Stimulated activated memory B cell treated with anti-CD40 and anti-IgM and Interleukin-4, amounts not matched to agents 10 μg/mL and 1 μg/mL and 100 μg/mL, for 72 hours (primary cell): ENCODE data around the gene FICD.

Experiments used
- ATAC-seq: fragments of 150-1000 bp; cut with Tn5 transposase; 2 replicates; pipeline ENCODE4 v1.10.0; 2021
- H3K27ac Mint-ChIP-seq: one replicate; pipeline ENCODE4 v1.8.0; 2022; ENCODE audit warnings: mild to moderate bottlenecking, mixed read lengths
- H3K27me3 Mint-ChIP-seq: one replicate; pipeline ENCODE4 v1.8.0; 2022; ENCODE audit warnings: mixed read lengths
- H3K36me3 Mint-ChIP-seq: one replicate; pipeline ENCODE4 v1.8.0; 2022; ENCODE audit warnings: mixed read lengths
- H3K4me1 Mint-ChIP-seq: one replicate; pipeline ENCODE4 v1.8.0; 2022; ENCODE audit warnings: mixed read lengths
- H3K4me3 Mint-ChIP-seq: one replicate; pipeline ENCODE4 v1.8.0; 2022; ENCODE audit warnings: mild to moderate bottlenecking, moderate library complexity, mixed read lengths
- H3K9me3 Mint-ChIP-seq: one replicate; pipeline ENCODE4 v1.8.0; 2022; ENCODE audit warnings: mixed read lengths

Gene FICD

GRCh38 chr12:108516511-108517275, 1.6 kb downstream of the FICD start:
- no peaks in the 10 kb centered on the region for H3K27me3 Mint-ChIP-seq
- ATAC-seq = no peak
- peaks cover 50% of the 10 kb centered on the region for H3K4me1 Mint-ChIP-seq
- H3K36me3 Mint-ChIP-seq = peaks cover 37% of the 10 kb centered on the region
- H3K4me3 Mint-ChIP-seq = peak overlapping the region; percentile 19
- no peaks in the 10 kb centered on the region for H3K9me3 Mint-ChIP-seq
- H3K27ac Mint-ChIP-seq = peak overlapping the region; percentile 78

- no peaks in the 10 kb centered on the region for H3K9me3 Mint-ChIP-seq
- peak overlapping the region; percentile 78 for H3K27ac Mint-ChIP-seq
- ATAC-seq = no peak
- peaks cover 45% of the 10 kb centered on the region for H3K36me3 Mint-ChIP-seq
- H3K4me1 Mint-ChIP-seq = peaks cover 42% of the 10 kb centered on the region
- H3K27me3 Mint-ChIP-seq = no peaks in the 10 kb centered on the region
- H3K4me3 Mint-ChIP-seq = no peak overlapping the region
Measured at GRCh38 chr12:108517288-108518100, 2.4 kb downstream of the FICD start.

DNA sequence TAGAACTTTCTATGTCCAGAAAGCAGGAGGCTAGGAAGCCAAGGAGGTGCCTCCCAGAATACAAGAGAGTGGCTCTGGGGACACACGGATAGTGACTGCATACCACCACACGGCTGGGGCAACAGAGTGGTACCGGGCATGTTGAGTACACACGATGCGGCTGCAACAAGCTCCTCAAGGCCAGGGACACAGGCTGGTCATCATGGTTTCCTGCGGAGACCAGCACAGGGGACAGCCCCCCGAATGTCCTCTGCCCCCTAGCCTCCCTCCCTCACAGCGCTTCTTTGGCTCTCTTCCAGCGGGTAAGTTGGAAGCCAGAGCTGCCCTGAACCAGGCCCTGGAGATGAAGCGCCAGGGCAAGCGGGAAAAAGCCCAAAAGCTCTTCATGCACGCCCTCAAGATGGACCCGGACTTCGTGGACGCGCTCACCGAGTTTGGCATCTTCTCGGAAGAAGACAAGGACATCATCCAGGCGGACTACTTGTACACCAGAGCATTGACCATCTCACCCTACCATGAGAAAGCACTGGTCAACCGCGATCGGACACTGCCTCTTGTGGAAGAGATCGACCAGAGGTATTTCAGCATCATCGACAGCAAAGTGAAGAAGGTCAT, 3.1 kb downstream of the FICD start:
- ATAC-seq = no peak
- Mint-ChIP-seq H3K9me3 (no peaks in the 10 kb centered on the region), H3K27ac (no peak overlapping the region), H3K36me3 (peaks cover 46% of the 10 kb centered on the region), H3K4me3 (no peak overlapping the region), H3K27me3 (no peaks in the 10 kb centered on the region), H3K4me1 (peaks cover 37% of the 10 kb centered on the region)

- H3K4me1 Mint-ChIP-seq = peaks cover 33% of the 10 kb centered on the region
- no peak overlapping the region for H3K27ac Mint-ChIP-seq
- H3K36me3 Mint-ChIP-seq = peaks cover 46% of the 10 kb centered on the region
- no peaks in the 10 kb centered on the region for H3K9me3 Mint-ChIP-seq
- no peaks in the 10 kb centered on the region for H3K27me3 Mint-ChIP-seq
- H3K4me3 Mint-ChIP-seq = no peak overlapping the region
- ATAC-seq = no peak
Measured at GRCh38 chr12:108518716-108519496, 3.8 kb downstream of the FICD start.

DNA sequence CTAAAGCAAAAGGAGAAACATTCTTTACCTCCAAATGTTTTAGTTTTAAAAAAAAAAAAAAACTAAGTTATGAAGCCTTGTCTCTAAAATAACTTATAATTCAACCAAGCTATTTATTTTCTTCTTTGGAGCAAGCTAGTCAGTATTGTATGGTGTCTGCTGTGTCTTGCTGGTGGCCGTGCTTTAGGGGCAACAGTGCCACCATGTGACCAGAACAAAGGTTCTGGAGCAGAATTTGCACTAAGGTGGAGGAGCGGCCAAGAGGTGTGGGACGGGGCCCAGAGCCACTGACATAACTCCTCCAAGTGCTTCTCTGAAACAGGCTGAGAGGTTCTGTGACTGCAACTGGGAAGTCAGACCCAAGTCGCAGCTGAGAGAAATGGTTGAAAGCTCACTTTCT, 4.5 kb downstream of the FICD start:
- Mint-ChIP-seq H3K36me3 (peaks cover 50% of the 10 kb centered on the region), H3K27me3 (no peaks in the 10 kb centered on the region), H3K4me3 (no peak overlapping the region), H3K4me1 (peaks cover 26% of the 10 kb centered on the region), H3K27ac (no peak overlapping the region), H3K9me3 (no peaks in the 10 kb centered on the region)
- ATAC-seq = no peak

DNA sequence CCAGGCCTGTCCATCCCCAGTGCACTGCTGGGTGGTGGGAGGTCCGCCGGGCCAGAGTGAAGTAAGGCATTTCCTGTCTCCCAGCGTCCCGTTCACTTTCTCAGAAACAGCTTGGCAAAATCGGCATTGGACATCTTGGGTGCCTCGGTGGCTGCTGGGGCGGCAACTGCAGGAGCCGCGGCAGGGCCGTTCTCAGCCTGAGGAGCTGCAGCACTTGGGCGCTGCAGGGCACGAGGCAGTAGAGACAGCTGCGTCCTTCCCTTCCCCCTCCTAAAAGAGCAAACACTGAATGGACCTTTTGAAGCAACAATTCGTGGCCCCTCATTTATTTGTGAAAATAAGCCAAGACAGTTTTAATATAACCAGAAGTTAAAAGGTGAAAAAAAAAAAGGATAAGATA, 8.3 kb downstream of the FICD start:
- Mint-ChIP-seq H3K36me3 (peaks cover 69% of the 10 kb centered on the region), H3K27ac (no peak overlapping the region), H3K4me3 (no peak overlapping the region), H3K9me3 (no peaks in the 10 kb centered on the region), H3K4me1 (peaks cover 9% of the 10 kb centered on the region), H3K27me3 (no peaks in the 10 kb centered on the region)
- no peak for ATAC-seq

DNA sequence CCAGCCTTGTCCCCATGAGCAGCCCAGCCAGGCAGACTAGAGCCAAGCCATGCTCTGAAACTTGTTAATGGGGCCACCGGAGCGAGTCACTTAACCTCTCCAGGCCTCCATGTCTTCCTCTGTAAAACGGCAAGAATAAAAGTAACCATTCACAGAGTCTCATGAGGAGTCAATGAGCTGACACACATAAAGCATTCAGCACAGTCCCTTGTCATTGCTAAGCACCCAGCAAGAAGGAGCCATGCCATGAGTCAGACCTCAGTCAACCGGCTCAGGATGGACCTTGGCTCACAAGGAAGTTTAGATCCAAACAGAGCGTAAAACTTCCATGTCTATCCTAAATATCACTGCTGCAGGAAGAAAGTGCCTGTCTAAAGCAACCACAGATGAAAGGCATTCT, 10.6 kb downstream of the FICD start:
- peaks cover 74% of the 10 kb centered on the region for H3K36me3 Mint-ChIP-seq

GRCh38 chr12:108526482-108527165, 11.5 kb downstream of the FICD start:
- ATAC-seq = no peak
- no peaks in the 10 kb centered on the region for H3K9me3 Mint-ChIP-seq
- H3K4me3 Mint-ChIP-seq = no peak overlapping the region
- peaks cover 75% of the 10 kb centered on the region for H3K36me3 Mint-ChIP-seq
- H3K4me1 Mint-ChIP-seq = peaks cover 9% of the 10 kb centered on the region
- H3K27me3 Mint-ChIP-seq = no peaks in the 10 kb centered on the region
- peak overlapping the region; percentile 45 for H3K27ac Mint-ChIP-seq

More for the DNA sequence above, 10.6 kb downstream of the FICD start:
- no peak for ATAC-seq
- Mint-ChIP-seq H3K9me3 (no peaks in the 10 kb centered on the region), H3K27ac (peak overlapping the region; percentile 58), H3K4me1 (peaks cover 9% of the 10 kb centered on the region), H3K27me3 (no peaks in the 10 kb centered on the region), H3K4me3 (no peak overlapping the region)

GRCh38 chr12:108527166-108527496, 12.1 kb downstream of the FICD start:
- Mint-ChIP-seq H3K4me1 (peaks cover 9% of the 10 kb centered on the region), H3K27ac (peak overlapping the region; percentile 45), H3K27me3 (no peaks in the 10 kb centered on the region), H3K9me3 (no peaks in the 10 kb centered on the region), H3K4me3 (no peak overlapping the region), H3K36me3 (peaks cover 71% of the 10 kb centered on the region)
- ATAC-seq = no peak

DNA sequence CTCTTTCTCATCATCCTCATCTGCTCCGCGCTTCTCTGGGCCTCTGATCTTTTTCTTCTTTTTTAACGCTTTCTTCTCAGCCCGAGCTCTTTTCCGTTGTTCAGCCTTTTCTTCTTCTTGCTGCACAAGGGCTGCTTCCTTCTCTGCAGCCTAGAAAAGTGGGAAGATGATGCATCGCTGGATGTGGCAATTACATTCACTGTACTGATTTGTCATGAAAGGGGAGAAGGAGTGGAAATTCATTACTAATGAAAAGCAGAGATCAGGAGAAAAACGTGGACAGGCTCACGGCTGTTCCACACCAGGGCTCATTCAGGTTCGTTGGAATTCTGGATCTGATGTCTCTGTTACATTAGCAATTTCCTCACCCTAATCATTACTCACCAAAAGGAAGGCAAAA, 15.1 kb downstream of the FICD start:
- H3K9me3 Mint-ChIP-seq = no peaks in the 10 kb centered on the region
- H3K4me3 Mint-ChIP-seq = no peak overlapping the region
- H3K4me1 Mint-ChIP-seq = peaks cover 9% of the 10 kb centered on the region
- no peak overlapping the region for H3K27ac Mint-ChIP-seq
- H3K27me3 Mint-ChIP-seq = no peaks in the 10 kb centered on the region
- H3K36me3 Mint-ChIP-seq = peaks cover 76% of the 10 kb centered on the region
- no peak for ATAC-seq

DNA sequence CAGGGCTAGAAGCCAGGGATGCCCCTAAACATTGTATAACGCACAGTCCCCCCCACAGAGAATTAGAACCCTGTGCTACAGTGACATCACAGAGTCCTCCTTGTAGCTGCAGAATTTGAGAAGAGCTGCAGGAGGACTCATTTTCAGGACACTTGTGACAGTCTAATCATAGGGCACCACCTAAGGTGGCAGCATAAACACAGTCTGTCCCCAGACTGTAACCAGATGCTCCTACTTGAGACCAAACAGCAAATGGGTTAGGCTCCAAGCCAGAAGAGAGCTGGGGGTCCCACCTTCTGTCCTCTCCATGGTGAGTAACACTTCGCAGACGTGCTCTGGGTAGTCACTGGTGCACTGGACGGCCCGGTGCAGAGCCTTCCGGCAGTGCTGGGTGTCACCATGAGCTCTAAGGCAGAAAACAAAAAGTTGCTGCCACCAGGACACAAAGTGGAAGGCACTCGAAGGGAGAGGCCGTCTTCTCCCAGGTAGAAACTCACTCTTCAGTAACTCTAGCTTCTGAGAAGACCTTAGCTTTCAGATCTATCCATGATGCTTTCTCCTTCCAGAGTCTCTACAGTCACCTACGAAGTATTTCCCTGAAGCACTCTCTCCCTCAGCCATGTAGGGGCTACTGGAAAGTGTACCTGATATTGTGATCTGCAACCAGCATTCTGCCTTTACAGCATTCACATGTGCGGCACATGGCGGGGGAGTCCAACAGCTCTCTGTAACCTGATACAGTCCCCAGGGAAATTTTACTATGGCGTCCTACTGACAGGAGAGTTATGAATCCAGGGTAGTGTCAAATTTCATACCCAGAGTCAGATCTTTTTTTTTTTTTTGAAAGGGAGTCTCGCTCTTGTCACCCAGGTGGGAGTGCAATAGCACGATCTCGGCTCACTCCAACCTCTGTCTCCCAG, 17.1 kb downstream of the FICD start:
- no peak overlapping the region for H3K4me3 Mint-ChIP-seq
- peaks cover 4% of the 10 kb centered on the region for H3K4me1 Mint-ChIP-seq
- no peak for ATAC-seq
- H3K27ac Mint-ChIP-seq = no peak overlapping the region
- no peaks in the 10 kb centered on the region for H3K9me3 Mint-ChIP-seq
- H3K36me3 Mint-ChIP-seq = peaks cover 75% of the 10 kb centered on the region
- no peaks in the 10 kb centered on the region for H3K27me3 Mint-ChIP-seq

DNA sequence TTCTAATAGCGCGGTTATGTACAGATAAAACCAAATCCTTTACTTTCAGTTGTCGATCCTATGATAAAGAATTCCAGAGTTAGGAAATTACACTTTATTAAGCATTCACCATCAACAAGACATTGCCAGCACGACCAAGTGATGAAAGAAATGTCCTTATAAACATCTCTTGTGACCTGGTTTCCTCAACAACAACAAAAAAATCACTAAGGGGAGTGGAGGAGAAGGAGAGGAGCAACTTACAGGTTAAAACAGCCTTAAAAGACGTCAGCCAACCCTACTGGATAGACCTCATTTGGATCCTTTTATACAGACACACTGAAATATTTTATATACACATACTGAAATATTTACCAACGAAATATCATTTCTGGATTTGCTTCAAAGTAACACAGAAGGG, 23.1 kb downstream of the FICD start:
- no peaks in the 10 kb centered on the region for H3K27me3 Mint-ChIP-seq
- H3K4me1 Mint-ChIP-seq = peaks cover 28% of the 10 kb centered on the region
- H3K36me3 Mint-ChIP-seq = peaks cover 55% of the 10 kb centered on the region
- ATAC-seq = no peak
- peak overlapping the region; percentile 94 for H3K27ac Mint-ChIP-seq
- H3K4me3 Mint-ChIP-seq = no peak overlapping the region
- no peaks in the 10 kb centered on the region for H3K9me3 Mint-ChIP-seq

DNA sequence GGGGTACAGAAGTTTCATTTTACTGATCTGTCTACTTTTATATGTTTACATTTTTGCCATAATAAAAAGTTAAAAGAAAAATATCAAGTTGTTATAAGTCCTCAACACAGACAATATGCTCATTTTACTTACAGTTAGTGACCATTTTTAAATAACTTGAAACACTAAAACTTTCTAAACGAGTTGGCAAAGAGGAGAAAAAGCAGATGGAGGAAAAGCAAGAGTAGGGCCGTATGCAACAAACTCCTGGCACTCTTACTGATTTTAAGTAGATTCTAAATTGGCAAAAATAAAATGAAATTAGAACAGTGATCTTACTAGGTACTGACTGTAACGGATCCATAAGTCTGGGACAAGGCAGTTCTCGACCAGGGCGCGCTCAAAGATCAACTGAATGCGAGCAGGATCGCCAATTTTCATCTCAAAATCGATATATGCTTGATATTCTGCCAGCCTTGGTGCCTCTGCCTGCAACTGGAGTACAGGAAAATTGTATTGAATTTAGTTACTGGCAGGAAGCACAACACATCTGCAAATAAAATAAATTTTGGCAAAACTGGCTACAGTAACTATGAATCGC, 23.6 kb downstream of the FICD start:
- no peak for ATAC-seq

More for the DNA sequence above, 23.6 kb downstream of the FICD start:
- Mint-ChIP-seq H3K9me3 (no peaks in the 10 kb centered on the region), H3K27me3 (no peaks in the 10 kb centered on the region), H3K4me3 (no peak overlapping the region), H3K27ac (peak overlapping the region; percentile 94), H3K4me1 (peaks cover 28% of the 10 kb centered on the region), H3K36me3 (peaks cover 58% of the 10 kb centered on the region)
